Ovary (tissue), 3 donors: ENCODE results near the gene LRRC14B.

Source experiments
- CTCF ChIP-seq, 3 donors: fragments of 450-650 bp in 2 of 3; fragments of 200-600 bp in 1 of 3; IDR thresholded peaks; one replicate each; pipeline versions ENCODE4 v1.5.1 to v1.8.0; 2016 to 2022; ENCODE audit warnings: antibody characterized with exemption in 3 of 3, mild to moderate bottlenecking in 1 of 3
- EP300 ChIP-seq: sonication (generic); formaldehyde crosslinking; IDR thresholded peaks from one replicate; pipeline ENCODE4 v1.6.1; 2017; ENCODE audit warnings: antibody characterized with exemption
- POLR2A ChIP-seq: fragments of 450-650 bp; IDR thresholded peaks from one replicate; pipeline ENCODE4 v1.6.1; 2017; ENCODE audit warnings: antibody characterized with exemption, mild to moderate bottlenecking, moderate library complexity
- donor health status: DM: no; HTN: no; CAD: no.

GRCh38 chr5:161803-162110 is 29.5 kb upstream of the LRRC14B start:
- TF ChIP-seq CTCF (IDR thresholded peaks at IDR 0.05): no peak
- no peak for TF ChIP-seq POLR2A
- TF ChIP-seq EP300: no peak
